GM12874 (cell line): ENCODE results near the gene HAUS2.

Experiments used
- CTCF ChIP-seq: IDR thresholded peaks from 2 replicates; pipeline ENCODE4 v1.5.1; 2011; ENCODE audit warnings: low read depth, mild to moderate bottlenecking, control low read depth, low read length, moderate library complexity; ENCODE audit not compliant: insufficient read depth

Gene HAUS2

DNA sequence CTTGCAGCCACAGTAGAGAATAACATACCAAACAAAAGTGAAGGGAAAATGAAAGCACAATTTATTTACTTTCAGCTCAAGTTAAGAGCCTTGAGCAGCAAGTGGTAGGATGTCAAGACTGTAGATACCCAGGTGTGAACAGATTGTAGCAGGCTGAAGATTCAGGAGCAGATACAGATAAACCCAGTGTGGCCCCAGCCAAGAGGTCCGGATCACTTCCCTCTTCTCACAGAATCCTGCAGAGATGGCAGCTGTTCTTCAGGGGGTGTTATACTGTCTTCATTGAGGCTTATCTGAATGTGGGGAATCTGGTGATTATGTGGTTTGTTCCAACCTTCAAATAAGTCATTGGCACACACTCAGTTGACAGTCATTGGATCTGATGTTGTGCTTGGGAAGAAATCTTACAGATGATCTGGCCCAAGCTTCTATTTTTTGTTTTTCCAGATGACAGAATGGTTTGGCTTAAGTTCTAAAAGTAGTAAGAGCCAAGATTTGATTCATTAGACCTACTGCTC is 28.9 kb downstream of the HAUS2 start:
- no peak for TF ChIP-seq CTCF

DNA sequence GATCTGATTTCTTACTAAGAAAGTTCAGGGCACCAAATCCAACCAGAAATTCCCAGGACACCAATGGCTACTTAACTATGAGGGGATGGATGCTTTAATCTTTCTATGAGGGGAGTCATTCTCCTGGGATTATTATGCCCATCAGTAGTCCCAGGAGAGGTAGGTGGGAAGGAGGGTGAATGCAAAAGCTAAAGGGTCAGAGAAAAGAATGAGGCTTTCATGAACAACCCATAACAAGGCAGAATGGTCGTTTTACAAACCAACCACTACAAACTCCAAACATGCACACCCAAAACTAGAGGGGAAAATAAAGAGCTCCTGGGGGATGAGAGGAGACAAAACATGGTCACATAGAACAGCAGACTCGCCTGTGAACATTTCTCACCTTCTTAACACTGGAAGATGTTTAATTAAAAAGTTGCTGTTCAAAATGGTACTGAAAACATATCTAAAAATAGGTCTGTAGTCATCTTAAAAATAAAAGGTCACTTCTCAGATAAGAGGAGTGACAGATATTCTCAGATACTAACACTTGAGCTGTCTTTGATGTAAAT is 30.4 kb downstream of the HAUS2 start:
- TF ChIP-seq CTCF: no peak

GRCh38 chr15:42581272-42581730 is 32.7 kb downstream of the HAUS2 start:
- no peak for TF ChIP-seq CTCF

- no peak for TF ChIP-seq CTCF
These were observed 34.1 kb downstream of the HAUS2 start for GRCh38 chr15:42582569-42583375.

GRCh38 chr15:42584031-42584765 is 35.6 kb downstream of the HAUS2 start:
- no peak for TF ChIP-seq CTCF

DNA sequence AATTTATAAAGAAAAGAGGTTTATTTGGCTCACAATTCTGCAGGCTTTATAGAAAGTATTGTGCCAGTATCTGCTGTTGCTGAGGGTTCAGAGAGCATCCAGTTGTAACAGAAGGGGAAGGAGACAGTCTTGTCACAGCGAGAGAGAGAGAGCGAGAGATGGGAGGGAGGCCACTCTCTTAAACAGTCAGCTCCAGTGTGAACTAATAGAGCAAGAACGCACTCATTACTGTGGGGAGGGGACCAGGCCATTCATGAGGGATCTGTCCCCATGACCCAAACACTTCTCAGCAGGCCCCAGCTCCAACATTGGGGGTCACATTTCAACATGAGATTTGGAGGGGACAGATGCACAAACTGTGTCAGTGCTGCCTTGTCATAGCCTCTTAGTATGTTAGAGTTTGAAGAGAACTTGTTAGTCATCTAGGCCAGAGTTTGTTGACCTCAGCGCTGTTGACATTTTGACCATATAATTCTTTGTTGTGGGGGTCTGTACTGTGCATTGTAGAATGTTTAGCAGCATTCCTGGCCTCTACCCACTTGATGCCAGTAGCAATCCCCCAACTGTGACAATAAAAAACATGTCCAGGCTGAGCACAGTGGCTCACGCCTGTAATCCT is 42.1 kb downstream of the HAUS2 start:
- TF ChIP-seq CTCF: no peak
